CD4-positive, alpha-beta T cell treated with Interleukin-15 for 4 hours (primary cell): ENCODE results near the gene FEN1.

Experiments used
- DNase-seq: peaks from one replicate; pipeline ENCODE4 v3.0.0-alpha.2; 2020; ENCODE audit warnings: low spot score

FEN1 gene

GRCh38 chr11:61817471-61818202 is 24.9 kb downstream of the FEN1 start:
- DNase-seq: no peak

GRCh38 chr11:61820174-61820573 is 27.5 kb downstream of the FEN1 start:
- DNase-seq: no peak

GRCh38 chr11:61826930-61827570 is 34.3 kb downstream of the FEN1 start:
- DNase-seq: no peak

- peak; percentile 31 for DNase-seq
Observed at GRCh38 chr11:61827571-61828378, 35.1 kb downstream of the FEN1 start, which contains the start of gene FADS2. TSS of gene FADS2 (plus strand) at chr11:61828300. CDS start at chr11:61828391, 91 bp downstream.

GRCh38 chr11:61828379-61828628 is 35.6 kb downstream of the FEN1 start:
- DNase-seq: no peak

GRCh38 chr11:61828629-61829407 is 36.1 kb downstream of the FEN1 start:
- peak; percentile 2 for DNase-seq

GRCh38 chr11:61829806-61830205 is 37.1 kb downstream of the FEN1 start:
- no peak for DNase-seq

- DNase-seq: no peak
Observed at GRCh38 chr11:61830237-61831105, 37.8 kb downstream of the FEN1 start.

GRCh38 chr11:61832207-61832606 is 39.5 kb downstream of the FEN1 start:
- DNase-seq: no peak

GRCh38 chr11:61832754-61833153 is 40.0 kb downstream of the FEN1 start:
- DNase-seq: no peak

GRCh38 chr11:61833471-61833870 is 40.8 kb downstream of the FEN1 start:
- no peak for DNase-seq

- DNase-seq: no peak
Observed at GRCh38 chr11:61833926-61834277, 41.2 kb downstream of the FEN1 start.

GRCh38 chr11:61834278-61835048 is 41.8 kb downstream of the FEN1 start:
- DNase-seq: peak; percentile 40

GRCh38 chr11:61836193-61836592 is 43.5 kb downstream of the FEN1 start:
- DNase-seq: no peak

GRCh38 chr11:61837411-61838005 is 44.8 kb downstream of the FEN1 start:
- no peak for DNase-seq

- no peak for DNase-seq
Observed at GRCh38 chr11:61838501-61838900, 45.8 kb downstream of the FEN1 start.

- DNase-seq: no peak
Observed at GRCh38 chr11:61838921-61839320, 46.2 kb downstream of the FEN1 start.

- DNase-seq: no peak
Observed at GRCh38 chr11:61839742-61840141, 47.0 kb downstream of the FEN1 start.

- no peak for DNase-seq
Observed at GRCh38 chr11:61840371-61840770, 47.7 kb downstream of the FEN1 start.
